Stimulated activated CD4-positive, alpha-beta T cell treated with anti-CD3 and anti-CD28 coated beads, Interleukin-4, amount 100 ng/mL, for 4 hours (primary cell): Measurements from ENCODE around the gene BCAS3.
"Not testable (repeated sequence)": the region's sequence is repeated elsewhere in the genome, so short reads cannot be mapped to it uniquely, and the experiment has no call there.

Experiments
- DNase-seq, 2 experiments: peaks; one replicate each; pipeline ENCODE4 v3.0.0-alpha.2; 2020

BCAS3 gene

GRCh38 chr17:60888812-60889709 is 211.4 kb downstream of the BCAS3 start:
- DNase-seq: no peak

GRCh38 chr17:60891149-60891548 is 213.5 kb downstream of the BCAS3 start:
- DNase-seq: no peak

DNA sequence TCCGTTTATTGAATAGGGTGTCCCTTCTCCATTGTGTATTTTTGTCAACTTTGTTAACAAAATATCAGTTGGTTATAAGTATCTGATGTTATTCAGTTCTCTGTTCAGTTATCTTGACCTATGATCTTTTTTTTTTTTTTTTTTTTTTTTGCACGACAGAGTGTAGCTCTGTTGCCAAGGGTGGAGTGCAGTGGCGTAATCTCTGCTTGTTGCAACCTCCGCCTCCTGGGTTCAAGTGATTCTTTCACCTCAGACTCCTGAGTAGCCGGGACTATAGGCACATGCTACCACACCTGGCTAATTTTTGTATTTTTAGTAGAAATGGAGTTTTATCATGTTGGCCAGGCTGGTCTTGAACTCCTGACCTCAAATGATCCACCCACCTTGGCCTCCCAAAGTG is 215.8 kb downstream of the BCAS3 start:
- no peak for DNase-seq

DNA sequence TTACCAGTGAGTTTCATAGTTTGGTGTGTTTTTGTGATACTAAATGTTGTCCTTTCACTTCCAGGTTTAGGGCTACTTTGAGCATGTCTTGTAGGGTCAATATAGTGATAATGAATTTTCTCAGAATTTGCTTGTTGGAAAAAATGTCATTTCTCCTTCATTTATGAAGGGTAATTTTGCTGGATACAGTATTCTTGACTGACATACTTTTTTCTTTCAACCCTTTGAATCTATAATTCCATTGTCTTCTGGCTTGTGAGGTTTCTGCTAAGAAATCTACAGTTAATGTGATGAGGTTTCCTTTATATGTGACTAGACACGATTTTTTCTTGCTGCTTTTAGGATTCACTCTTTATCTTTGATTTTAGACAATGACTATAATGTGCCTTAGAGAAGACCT is 219.3 kb downstream of the BCAS3 start:
- no peak for DNase-seq

DNA sequence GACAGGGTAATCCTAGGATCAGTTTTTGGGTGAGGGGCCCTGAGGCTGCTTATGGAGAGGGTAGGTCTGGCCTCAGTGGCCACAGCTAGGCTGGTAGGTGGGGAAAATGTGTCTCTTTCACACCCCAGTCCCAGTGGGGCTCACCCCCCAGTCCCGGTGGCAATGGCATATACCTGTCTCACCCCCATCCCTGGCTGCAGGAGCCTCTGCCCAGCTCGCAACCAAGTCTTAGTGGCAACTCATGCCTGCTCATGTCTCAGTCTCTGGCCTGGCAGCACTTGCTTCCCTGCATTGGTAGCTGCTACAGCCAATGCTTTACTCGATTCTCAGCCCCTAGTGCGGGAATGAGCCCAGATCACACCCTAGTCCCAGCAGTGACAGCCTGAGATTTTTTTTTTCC is 221.5 kb downstream of the BCAS3 start:
- no peak for DNase-seq

DNA sequence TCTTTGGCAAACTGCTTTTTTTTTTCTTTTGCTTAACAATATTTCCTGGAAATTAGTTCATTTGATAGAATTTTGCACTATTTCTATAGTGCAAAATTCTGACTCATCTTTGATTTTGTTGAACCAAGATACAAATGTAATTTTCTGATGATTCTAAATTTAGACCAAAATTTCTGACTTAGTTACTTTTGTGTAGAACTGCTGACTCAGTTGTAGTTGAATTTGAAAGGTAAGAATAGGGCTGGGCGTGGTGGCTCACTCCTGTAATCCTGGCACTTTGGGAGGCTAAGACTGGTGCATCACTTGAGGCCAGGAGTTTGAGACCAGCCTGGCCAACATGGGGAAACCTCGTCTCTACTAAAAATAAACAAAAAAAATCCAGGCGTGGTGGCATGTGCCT is 223.0 kb downstream of the BCAS3 start:
- DNase-seq: no peak

DNA sequence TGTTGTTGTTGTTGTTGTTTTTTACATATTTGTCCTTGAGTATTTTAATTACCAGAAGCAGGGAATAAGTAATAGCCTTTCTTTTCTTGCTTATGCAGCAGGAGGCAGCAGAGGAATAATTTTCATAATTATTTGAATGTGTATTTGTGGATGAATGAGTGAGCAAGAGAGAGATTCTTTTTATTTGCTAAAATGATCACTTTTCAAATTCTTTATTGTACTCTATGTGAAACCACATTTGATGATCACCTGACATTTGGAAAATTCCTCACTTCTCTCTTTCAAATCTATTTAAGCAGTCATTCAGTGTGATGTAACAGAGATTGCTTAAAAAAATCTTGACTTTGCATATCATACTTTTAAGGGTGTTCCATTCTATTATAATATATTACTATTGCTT is 223.6 kb downstream of the BCAS3 start:
- no peak for DNase-seq

DNA sequence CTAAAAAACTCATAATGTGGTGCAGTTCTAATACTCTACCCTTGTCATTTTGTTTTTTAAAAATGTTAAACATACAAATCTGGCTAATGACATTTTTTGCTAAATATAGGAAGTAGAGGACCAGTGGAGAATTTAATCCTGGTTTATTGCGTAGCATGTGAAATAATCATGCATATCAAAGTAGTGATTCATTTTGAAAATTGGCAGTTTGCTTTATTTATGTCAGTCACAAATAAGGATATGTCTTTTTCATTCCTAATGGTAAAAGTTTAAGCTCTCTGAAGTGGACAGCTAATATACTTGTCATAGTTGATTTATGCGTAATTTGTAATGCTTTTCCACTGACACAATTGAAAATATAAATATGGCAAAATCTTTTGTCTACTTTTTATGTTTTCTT is 224.2 kb downstream of the BCAS3 start:
- DNase-seq: no peak

- DNase-seq: no peak
These were observed 224.7 kb downstream of the BCAS3 start for GRCh38 chr17:60902399-60902798.

DNA sequence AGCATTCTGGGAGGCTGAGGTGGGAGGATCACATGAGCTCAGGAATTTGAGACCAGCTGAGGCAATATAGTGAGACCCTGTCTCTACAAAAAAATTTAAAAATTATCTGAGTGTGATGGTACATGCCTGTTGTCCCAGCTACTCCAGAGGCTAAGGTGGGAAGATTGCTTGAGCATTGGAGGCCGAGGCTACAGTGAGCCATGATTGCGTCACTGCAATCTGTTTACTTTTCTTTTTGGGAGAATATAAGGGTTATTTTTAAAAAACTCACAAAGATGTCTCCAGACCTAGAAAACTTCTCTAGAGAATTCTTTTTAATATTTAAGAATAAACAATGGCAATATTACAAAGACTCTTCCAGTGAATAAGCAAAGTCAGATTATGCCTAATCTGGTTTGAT is 226.9 kb downstream of the BCAS3 start:
- no peak for DNase-seq

GRCh38 chr17:60905709-60906108 is 228.1 kb downstream of the BCAS3 start:
- no peak for DNase-seq

- no peak for DNase-seq
These were observed 230.7 kb downstream of the BCAS3 start for GRCh38 chr17:60908324-60908723.

- no peak for DNase-seq
These were observed 231.8 kb downstream of the BCAS3 start for GRCh38 chr17:60909405-60909804.

DNA sequence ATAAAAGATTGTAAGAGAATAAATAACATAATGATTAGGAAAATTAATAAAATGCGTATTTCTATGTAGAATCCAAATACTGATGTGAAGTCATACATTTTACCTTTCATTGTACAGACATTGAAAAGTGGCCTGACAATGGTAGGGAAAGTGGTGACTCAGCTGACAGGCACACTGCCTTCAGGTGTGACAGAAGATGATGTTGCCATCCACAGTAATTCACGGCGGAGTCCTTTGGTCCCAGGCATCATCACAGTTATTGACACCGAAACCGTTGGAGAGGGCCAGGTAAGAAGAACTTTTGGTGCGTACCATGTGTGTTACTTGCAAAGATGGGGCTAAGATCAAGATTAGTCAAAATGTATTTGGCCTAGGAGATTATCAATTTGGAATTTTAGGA is 232.8 kb downstream of the BCAS3 start:
- no peak for DNase-seq

DNA sequence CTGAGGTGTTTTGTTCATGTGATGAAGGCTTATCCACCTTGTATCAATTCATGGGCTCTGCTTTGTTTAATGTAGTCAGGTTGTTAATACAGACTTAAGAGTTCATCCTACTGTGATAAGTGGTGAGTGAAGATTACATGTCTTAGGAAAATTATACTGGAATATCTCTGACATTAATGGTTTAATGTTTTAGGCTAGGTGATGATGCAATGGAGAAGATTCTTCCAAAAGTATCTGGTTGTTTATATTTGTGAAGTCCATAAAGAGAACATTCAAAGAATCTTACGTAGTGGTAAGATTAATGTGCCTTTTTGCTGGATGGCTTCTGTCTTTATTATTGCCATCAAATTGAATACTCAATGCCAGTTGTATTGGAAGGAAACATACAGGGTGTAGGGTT is 236.4 kb downstream of the BCAS3 start:
- DNase-seq: no peak

DNA sequence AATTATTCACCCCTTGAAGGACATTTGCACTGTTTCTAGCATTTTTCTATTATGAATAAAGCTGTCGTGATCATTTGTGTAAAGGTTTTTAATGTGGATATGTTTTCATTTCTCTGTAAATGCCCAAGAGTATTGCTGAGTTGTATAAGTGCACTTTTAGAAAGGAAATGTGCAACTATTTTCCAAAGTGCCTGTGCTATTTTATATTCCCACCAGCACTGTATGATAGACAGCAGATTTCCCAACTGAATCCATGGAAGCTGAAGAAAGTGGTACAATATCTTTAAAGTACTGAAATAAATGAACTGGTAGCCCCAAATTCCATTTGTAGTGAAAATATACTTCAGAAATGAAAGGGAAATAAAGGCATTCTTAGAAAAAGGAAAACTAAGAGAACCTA is 238.4 kb downstream of the BCAS3 start:
- DNase-seq: no peak

GRCh38 chr17:60920107-60920506 is 242.5 kb downstream of the BCAS3 start:
- no peak for DNase-seq

- no peak for DNase-seq
These were observed 245.3 kb downstream of the BCAS3 start for GRCh38 chr17:60923000-60923399.

DNA sequence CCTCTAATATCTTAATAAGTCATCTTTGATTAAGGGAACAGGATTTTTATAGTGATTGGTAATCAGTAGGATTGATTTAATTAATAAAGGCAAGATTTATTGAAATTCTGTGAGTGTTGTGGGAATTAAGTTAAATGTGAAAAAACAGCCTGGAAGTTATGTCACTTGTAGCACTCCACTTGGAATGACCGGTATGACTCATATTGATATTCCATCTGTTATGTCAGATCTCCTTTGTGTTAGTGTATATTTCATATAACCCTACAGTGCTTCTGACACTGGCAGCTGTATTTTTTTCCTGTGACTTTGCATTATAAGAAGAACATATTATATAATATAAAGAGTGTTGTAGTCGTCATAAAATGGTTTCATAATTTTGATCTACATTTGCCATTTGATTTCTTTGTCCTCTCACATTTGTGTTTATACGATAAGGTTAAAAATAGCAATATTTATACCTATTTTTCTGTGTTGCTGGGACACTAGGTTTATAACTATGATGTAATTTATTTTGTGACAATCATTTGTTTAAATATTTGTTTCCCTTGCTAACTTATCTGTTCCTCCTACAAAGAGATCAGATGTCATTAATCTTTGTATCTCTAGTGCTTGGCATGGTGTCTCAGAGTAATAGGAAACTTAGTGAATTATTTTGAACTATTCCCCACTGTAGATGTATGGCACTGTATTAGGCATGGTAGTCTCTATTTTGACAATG is 249.0 kb downstream of the BCAS3 start:
- no peak for DNase-seq

DNA sequence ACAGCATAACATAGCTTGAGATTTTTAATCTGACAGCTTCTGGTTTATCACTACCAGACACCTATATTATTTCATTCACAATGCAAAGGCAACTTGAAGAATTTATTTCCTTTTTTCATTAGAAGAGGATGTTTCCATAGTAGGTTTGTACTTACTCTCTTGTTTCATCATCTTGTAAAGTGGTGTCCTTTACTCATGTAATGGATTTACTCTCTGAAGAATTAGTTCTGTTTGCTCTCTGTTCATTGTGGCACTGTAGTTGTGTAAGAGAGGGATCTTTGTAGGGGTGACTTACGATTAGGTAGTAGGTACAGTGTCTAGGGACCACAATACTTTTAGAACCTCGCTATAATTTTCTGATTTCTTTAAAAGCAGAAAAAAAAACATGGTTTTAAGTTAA is 256.1 kb downstream of the BCAS3 start:
- no peak for DNase-seq

GRCh38 chr17:60934723-60935122 is 257.1 kb downstream of the BCAS3 start:
- no peak for DNase-seq

DNA sequence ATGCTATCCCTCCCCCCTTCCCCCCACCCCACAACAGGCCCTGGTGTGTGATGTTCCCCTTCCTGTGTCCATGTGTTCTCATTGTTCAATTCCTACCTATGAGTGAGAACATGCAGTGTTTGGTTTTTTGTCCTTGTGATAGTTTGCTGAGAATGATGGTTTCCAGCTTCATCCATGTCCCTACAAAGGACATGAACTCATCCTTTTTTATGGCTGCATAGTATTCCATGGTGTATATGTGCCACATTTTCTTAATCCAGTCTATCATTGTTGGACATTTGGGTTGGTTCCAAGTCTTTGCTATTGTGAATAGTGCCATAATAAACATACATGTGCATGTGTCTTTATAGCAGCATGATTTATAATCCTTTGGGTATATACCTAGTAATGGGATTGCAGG is 258.3 kb downstream of the BCAS3 start:
- not testable (repeated sequence) for DNase-seq

- DNase-seq: no peak
These were observed 261.7 kb downstream of the BCAS3 start for GRCh38 chr17:60939318-60939717.

GRCh38 chr17:60941028-60941427 is 263.4 kb downstream of the BCAS3 start:
- DNase-seq: no peak
